ENCODE results near the gene SCGB1C2. TPM values are rescaled to one million over a fixed set of nuclear protein-coding genes. Genes with fewer than 3 reads are reported as not detected.

Gene SCGB1C2
- total RNA-seq, 2 donors from 2014 or later = not detected

- DNase-seq (ENCODE audit: low spot score) (no peak), ATAC-seq (ENCODE audit: insufficient number of reproducible peaks, low FRiP score, low read depth) (no peak)
- H3K4me3 ChIP-seq = no peak overlapping the region
- TF ChIP-seq CTCF (IDR thresholded peaks at IDR 0.05) = no peak
- no peaks in the 10 kb centered on the region for H3K27me3 ChIP-seq (replicated peaks; ENCODE audit: insufficient read depth)
- H3K27ac ChIP-seq = no peak overlapping the region
- no peaks in the 10 kb centered on the region for H3K9me3 ChIP-seq
- H3K36me3 ChIP-seq = no peaks in the 10 kb centered on the region
- no peaks in the 10 kb centered on the region for H3K4me1 ChIP-seq (ENCODE audit: control insufficient read depth in 1 of 2, low read depth in 2 of 2)
These were observed 8.5 kb downstream of the SCGB1C2 start for GRCh38 chr17:145671-146541.

GRCh38 chr17:146546-146945 lies 9.2 kb downstream of the SCGB1C2 start:
- Histone ChIP-seq H3K9me3 (no peaks in the 10 kb centered on the region), H3K4me1 (ENCODE audit: control insufficient read depth in 1 of 2, low read depth in 2 of 2) (no peaks in the 10 kb centered on the region), H3K27ac (no peak overlapping the region), H3K4me3 (no peak overlapping the region), H3K36me3 (no peaks in the 10 kb centered on the region), H3K27me3 (replicated peaks; ENCODE audit: insufficient read depth) (no peaks in the 10 kb centered on the region)
- DNase-seq (ENCODE audit: low spot score) = no peak
- TF ChIP-seq CTCF (IDR thresholded peaks at IDR 0.05) = no peak
- no peak for ATAC-seq (ENCODE audit: insufficient number of reproducible peaks, low FRiP score, low read depth)

GRCh38 chr17:146983-147761 lies 9.8 kb downstream of the SCGB1C2 start:
- Histone ChIP-seq H3K27me3 (replicated peaks; ENCODE audit: insufficient read depth) (no peaks in the 10 kb centered on the region), H3K9me3 (no peaks in the 10 kb centered on the region), H3K4me1 (ENCODE audit: control insufficient read depth in 1 of 2, low read depth in 2 of 2) (no peaks in the 10 kb centered on the region), H3K4me3 (no peak overlapping the region), H3K36me3 (no peaks in the 10 kb centered on the region), H3K27ac (no peak overlapping the region)
- DNase-seq (ENCODE audit: low spot score) = no peak
- no peak for ATAC-seq (ENCODE audit: insufficient number of reproducible peaks, low FRiP score, low read depth)
- no peak for TF ChIP-seq CTCF (IDR thresholded peaks at IDR 0.05)

- Histone ChIP-seq H3K27me3 (replicated peaks; ENCODE audit: insufficient read depth) (no peaks in the 10 kb centered on the region), H3K36me3 (no peaks in the 10 kb centered on the region), H3K4me3 (no peak overlapping the region), H3K4me1 (ENCODE audit: control insufficient read depth in 1 of 2, low read depth in 2 of 2) (no peaks in the 10 kb centered on the region), H3K9me3 (no peaks in the 10 kb centered on the region), H3K27ac (no peak overlapping the region)
- no peak for DNase-seq (ENCODE audit: low spot score)
- no peak for ATAC-seq (ENCODE audit: insufficient number of reproducible peaks, low FRiP score, low read depth)
- TF ChIP-seq CTCF (IDR thresholded peaks at IDR 0.05) = no peak
These were observed 10.7 kb downstream of the SCGB1C2 start for GRCh38 chr17:147796-148740.
